C4-2B (cell line): ENCODE measurements around the gene FKBP3.

ENCODE experiments used
- ZFX ChIP-seq: fragments of 450-650 bp; IDR thresholded peaks from 2 replicates; pipeline ENCODE4 v1.6.1; 2017
- TF ChIP-seq, protein P1 (sequence below): fragments of 450-650 bp; conservative IDR thresholded peaks from 2 replicates; pipeline ENCODE4 v1.5.1; 2017; ENCODE audit warnings: mild to moderate bottlenecking

DNA sequence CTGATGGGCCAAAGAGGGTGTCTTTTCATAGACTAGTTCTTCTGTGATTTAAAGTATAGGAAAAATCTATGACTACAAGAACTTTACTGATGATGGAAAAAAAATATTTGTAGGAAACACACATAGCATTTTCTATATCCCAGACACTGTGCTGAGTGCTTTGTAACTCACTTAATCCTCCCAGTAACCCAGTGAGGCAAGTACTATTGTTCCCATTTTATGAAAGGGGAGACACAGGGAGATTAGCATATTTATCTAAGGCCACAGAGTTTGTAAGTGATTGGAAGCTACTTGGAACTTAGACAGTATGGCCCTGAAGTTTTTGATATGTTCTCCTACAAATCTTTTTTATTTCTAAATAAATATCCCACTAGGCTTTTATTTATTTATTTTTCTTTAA, 30.5 kb downstream of the FKBP3 start:
- TF ChIP-seq, protein P1, sequence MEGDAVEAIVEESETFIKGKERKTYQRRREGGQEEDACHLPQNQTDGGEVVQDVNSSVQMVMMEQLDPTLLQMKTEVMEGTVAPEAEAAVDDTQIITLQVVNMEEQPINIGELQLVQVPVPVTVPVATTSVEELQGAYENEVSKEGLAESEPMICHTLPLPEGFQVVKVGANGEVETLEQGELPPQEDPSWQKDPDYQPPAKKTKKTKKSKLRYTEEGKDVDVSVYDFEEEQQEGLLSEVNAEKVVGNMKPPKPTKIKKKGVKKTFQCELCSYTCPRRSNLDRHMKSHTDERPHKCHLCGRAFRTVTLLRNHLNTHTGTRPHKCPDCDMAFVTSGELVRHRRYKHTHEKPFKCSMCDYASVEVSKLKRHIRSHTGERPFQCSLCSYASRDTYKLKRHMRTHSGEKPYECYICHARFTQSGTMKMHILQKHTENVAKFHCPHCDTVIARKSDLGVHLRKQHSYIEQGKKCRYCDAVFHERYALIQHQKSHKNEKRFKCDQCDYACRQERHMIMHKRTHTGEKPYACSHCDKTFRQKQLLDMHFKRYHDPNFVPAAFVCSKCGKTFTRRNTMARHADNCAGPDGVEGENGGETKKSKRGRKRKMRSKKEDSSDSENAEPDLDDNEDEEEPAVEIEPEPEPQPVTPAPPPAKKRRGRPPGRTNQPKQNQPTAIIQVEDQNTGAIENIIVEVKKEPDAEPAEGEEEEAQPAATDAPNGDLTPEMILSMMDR: no peak
- no peak for TF ChIP-seq ZFX
